OCI-LY3 (cell line): ENCODE results near the gene GJC2.

Experiments
- CTCF ChIP-seq: fragments of 200-600, 300-600 bp; sonication (generic); IDR thresholded peaks from 2 replicates; pipeline ENCODE4 v1.5.1; 2014; ENCODE audit warnings: antibody characterized with exemption, low read length, low read depth
- EZH2phosphoT487 ChIP-seq: fragments of 200-600 bp; shearing (Covaris generic); IDR thresholded peaks from 2 replicates; pipeline ENCODE4 v1.6.1; 2018; ENCODE audit warnings: antibody characterized with exemption, mixed run types, low read depth

DNA sequence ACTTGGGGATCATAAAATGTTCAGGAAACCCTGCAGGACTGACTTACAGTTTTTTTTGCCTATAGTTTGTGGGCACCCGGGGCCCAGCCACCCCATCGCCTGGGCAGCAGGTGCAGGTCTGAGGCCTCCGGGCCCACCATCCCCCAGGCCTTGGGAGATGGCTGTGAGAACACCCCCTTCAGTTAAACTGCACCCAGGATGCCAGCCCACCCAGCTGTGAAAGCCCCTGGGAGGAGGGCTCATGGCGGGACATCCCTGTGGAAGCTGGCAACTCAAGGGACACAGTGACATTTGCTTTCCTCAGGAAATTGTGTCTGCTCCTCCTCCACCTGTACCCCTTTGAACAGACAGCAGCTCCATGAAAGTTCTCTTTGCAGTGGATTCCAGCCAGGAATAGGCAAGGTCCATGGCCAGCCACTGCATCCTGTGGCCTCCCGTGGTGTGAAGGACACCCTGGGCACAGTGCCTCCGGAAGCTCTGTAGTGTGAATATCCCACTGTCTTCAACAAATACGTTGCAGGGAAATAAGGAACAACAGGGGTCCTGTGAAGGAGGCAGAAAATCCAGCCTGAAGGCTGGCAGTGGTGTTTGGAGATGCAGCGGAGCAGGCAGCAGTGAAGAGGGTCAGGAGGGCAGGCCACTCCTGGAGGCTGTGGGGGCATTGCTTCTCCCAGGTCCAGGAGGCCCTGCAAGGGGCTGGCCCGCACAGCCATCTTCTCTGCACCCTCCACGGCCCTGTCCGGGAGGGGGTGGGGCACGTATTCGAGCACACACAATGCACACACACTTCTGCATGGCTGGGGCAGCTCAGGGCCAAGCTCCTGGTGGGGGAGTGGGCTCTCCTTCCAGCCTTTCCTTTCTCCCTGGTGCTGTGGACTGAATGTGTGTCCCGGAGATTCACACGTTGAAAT is 56.1 kb downstream of the GJC2 start:
- TF ChIP-seq CTCF (no peak), EZH2phosphoT487 (no peak)
